Osteoblast (primary cell): ENCODE data around the gene DPH5. TPM values are rescaled to one million over a fixed set of nuclear protein-coding genes. Genes with fewer than 3 reads are reported as not detected.
"Not testable (repeated sequence)": the region's sequence is repeated elsewhere in the genome, so short reads cannot be mapped to it uniquely, and the experiment has no call there.

Experiments
- DNase-seq: peaks from one replicate; pipeline ENCODE4 v3.0.0; 2011; ENCODE audit warnings: low spot score, mixed read lengths; ENCODE audit not compliant: insufficient read length; ENCODE audit errors: missing footprints
- H2AFZ ChIP-seq: 2 replicates; pipeline ENCODE4 v1.6.0; 2011; ENCODE audit warnings: mild to moderate bottlenecking, low read length
- H3K27ac ChIP-seq: 2 replicates; pipeline ENCODE4 v1.5.1; 2011; ENCODE audit warnings: mild to moderate bottlenecking, low read depth, low read length, moderate library complexity
- H3K27me3 ChIP-seq: 2 replicates; pipeline ENCODE4 v1.6.0; 2012; ENCODE audit warnings: mild to moderate bottlenecking, control low read depth, inconsistent platforms, low read length, moderate library complexity; ENCODE audit not compliant: insufficient read depth
- H3K36me3 ChIP-seq: 2 replicates; pipeline ENCODE4 v1.5.1; 2011; ENCODE audit warnings: mild to moderate bottlenecking, low read length, control low read depth, moderate library complexity; ENCODE audit not compliant: insufficient read depth
- H3K4me1 ChIP-seq: 2 replicates; pipeline ENCODE4 v1.5.1; 2011; ENCODE audit warnings: mild to moderate bottlenecking, low read length, control low read depth, moderate library complexity; ENCODE audit not compliant: insufficient read depth
- H3K4me2 ChIP-seq: 2 replicates; pipeline ENCODE4 v1.6.0; 2011; ENCODE audit warnings: mild to moderate bottlenecking, low read length; ENCODE audit not compliant: insufficient read depth
- H3K4me3 ChIP-seq: fragments of 200-600 bp; sonication (generic); 3 replicates; pipeline ENCODE4 v1.5.1; 2012; ENCODE audit warnings: mild to moderate bottlenecking, low read length, inconsistent platforms; ENCODE audit not compliant: insufficient read depth
- H3K79me2 ChIP-seq: 2 replicates; pipeline ENCODE4 v1.6.0; 2012; ENCODE audit warnings: mild to moderate bottlenecking, low read length, control low read depth, inconsistent platforms; ENCODE audit not compliant: insufficient read depth
- H3K9me3 ChIP-seq: 2 replicates; pipeline ENCODE4 v1.5.1; 2011; ENCODE audit warnings: low read depth, low read length, control low read depth
- H4K20me1 ChIP-seq: 2 replicates; pipeline ENCODE4 v1.6.0; 2012; ENCODE audit warnings: mild to moderate bottlenecking, low read length, control low read depth; ENCODE audit not compliant: insufficient read depth
- total RNA-seq: library from RNA; depleted of rRNA; stranded (reverse); fragments of >200 nt; gene quantifications from 2 replicates; pipeline ENCODE4 v1.2.3, GENCODE V29; 2012
- TF ChIP-seq, protein P1 (sequence below): IDR thresholded peaks from 2 replicates; pipeline ENCODE4 v1.5.1; 2011; ENCODE audit warnings: mild to moderate bottlenecking, low read depth, low read length, moderate library complexity; ENCODE audit errors: extremely low read depth

The DPH5 gene
- total RNA-seq, 1 donor = 33.3 TPM

DNA sequence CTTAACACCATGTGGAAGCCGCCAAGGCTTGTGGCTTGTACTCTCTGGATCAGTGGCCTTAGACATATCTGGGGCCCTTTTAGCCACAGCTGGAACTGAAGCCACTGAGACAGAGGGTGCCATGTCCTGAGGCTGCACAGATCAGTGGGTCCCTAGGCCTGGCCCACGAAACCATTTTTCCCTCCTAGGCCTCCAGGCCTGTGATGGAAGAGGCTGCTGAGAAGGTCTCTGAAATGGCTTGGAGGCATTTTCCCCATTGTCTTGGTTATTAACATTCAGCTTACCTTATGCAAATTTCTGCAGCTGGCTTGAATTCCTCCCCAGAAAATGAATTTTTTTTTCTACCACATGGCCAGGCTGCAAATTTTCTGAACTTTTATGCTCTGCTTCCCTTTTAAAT, 15.1 kb upstream of the DPH5 start:
- TF ChIP-seq, protein P1, sequence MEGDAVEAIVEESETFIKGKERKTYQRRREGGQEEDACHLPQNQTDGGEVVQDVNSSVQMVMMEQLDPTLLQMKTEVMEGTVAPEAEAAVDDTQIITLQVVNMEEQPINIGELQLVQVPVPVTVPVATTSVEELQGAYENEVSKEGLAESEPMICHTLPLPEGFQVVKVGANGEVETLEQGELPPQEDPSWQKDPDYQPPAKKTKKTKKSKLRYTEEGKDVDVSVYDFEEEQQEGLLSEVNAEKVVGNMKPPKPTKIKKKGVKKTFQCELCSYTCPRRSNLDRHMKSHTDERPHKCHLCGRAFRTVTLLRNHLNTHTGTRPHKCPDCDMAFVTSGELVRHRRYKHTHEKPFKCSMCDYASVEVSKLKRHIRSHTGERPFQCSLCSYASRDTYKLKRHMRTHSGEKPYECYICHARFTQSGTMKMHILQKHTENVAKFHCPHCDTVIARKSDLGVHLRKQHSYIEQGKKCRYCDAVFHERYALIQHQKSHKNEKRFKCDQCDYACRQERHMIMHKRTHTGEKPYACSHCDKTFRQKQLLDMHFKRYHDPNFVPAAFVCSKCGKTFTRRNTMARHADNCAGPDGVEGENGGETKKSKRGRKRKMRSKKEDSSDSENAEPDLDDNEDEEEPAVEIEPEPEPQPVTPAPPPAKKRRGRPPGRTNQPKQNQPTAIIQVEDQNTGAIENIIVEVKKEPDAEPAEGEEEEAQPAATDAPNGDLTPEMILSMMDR = no peak
- H3K4me1 ChIP-seq = peaks cover 11% of the 10 kb centered on the region
- H3K4me3 ChIP-seq = no peak overlapping the region
- no peak overlapping the region for H3K4me2 ChIP-seq
- no peaks in the 10 kb centered on the region for H4K20me1 ChIP-seq
- no peak overlapping the region for H3K27ac ChIP-seq
- no peak overlapping the region for H2AFZ ChIP-seq
- no peaks in the 10 kb centered on the region for H3K27me3 ChIP-seq
- H3K36me3 ChIP-seq = no peaks in the 10 kb centered on the region
- H3K79me2 ChIP-seq = peaks cover 11% of the 10 kb centered on the region
- no peak for DNase-seq
- H3K9me3 ChIP-seq = no peaks in the 10 kb centered on the region

DNA sequence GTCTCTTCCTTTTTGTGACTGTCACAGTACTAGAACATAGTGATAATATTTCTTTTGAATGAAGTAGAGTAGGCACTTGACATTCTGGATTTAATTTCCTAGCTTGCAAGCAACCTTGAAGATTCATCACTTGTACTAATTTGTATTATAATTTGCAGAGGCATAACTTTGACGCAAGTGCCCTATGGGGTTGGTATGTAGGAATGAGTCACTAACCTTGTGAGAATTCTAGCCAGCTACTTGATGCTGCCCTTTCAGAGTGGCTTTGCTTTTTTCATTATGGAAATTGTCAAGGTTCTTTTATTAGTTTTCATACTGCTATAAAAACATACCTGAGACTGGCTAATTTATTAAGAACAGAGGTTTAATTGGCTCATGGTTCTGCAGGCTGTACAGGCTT, 13.7 kb upstream of the DPH5 start:
- Histone ChIP-seq H3K36me3 (no peaks in the 10 kb centered on the region), H3K27ac (no peak overlapping the region), H3K79me2 (peaks cover 15% of the 10 kb centered on the region), H3K27me3 (no peaks in the 10 kb centered on the region), H3K4me2 (no peak overlapping the region), H3K4me1 (peaks cover 3% of the 10 kb centered on the region), H4K20me1 (no peaks in the 10 kb centered on the region), H3K4me3 (no peak overlapping the region), H2AFZ (no peak overlapping the region), H3K9me3 (no peaks in the 10 kb centered on the region)
- TF ChIP-seq, protein P1 = no peak
- peak; percentile 62 for DNase-seq

DNA sequence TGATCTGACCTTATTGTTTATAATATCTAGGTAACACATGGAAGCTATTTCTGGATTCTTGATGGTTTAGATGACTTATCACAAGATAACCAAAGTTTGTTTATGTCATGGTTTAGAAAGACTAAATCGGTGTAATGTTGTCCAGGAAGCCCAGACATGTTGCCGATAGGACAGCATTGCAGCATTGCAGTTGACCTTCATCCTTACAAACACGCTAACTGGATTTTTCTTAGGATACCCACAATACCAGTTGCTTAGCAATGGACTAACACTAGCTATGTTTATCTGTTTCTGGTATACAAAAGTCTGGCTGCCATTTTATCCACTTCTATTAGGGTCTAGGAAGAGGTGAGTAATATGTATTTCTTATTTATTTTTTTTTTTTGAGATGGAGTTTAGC, 11.7 kb upstream of the DPH5 start:
- TF ChIP-seq, protein P1 = no peak
- peak; percentile 13 for DNase-seq
- H3K9me3 ChIP-seq = no peaks in the 10 kb centered on the region

DNA sequence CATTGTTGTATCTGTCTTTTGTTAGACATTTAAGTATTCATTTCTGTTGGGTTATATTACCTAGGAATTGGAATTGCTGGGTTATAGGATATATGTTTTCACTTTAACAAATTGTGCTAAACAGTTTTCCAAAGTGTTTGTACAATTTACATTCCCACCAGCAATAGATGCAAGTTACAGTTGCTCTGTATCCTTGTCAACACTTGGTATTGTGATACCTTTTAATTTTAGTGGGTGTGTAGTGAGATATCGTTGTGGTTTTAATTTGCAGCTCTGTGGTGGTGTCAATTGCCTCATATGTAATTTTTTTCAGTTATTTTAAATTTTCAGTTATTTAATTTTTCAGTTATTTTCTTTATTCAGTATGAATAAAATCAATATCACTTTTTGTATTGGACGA, 7.4 kb upstream of the DPH5 start:
- no peak overlapping the region for H3K4me2 ChIP-seq
- no peak for DNase-seq
- H3K27ac ChIP-seq = no peak overlapping the region
- peaks cover 3% of the 10 kb centered on the region for H3K4me1 ChIP-seq
- H3K4me3 ChIP-seq = no peak overlapping the region
- H2AFZ ChIP-seq = no peak overlapping the region
- H4K20me1 ChIP-seq = no peaks in the 10 kb centered on the region
- H3K36me3 ChIP-seq = no peaks in the 10 kb centered on the region
- H3K79me2 ChIP-seq = peaks cover 26% of the 10 kb centered on the region
- TF ChIP-seq, protein P1 = no peak
- no peaks in the 10 kb centered on the region for H3K9me3 ChIP-seq
- no peaks in the 10 kb centered on the region for H3K27me3 ChIP-seq

More for the DNA sequence above, 11.7 kb upstream of the DPH5 start:
- Histone ChIP-seq H3K27me3 (no peaks in the 10 kb centered on the region), H3K4me1 (no peaks in the 10 kb centered on the region), H3K36me3 (no peaks in the 10 kb centered on the region), H3K79me2 (peaks cover 22% of the 10 kb centered on the region), H3K27ac (no peak overlapping the region), H3K4me2 (no peak overlapping the region), H3K4me3 (no peak overlapping the region), H4K20me1 (no peaks in the 10 kb centered on the region), H2AFZ (no peak overlapping the region)

DNA sequence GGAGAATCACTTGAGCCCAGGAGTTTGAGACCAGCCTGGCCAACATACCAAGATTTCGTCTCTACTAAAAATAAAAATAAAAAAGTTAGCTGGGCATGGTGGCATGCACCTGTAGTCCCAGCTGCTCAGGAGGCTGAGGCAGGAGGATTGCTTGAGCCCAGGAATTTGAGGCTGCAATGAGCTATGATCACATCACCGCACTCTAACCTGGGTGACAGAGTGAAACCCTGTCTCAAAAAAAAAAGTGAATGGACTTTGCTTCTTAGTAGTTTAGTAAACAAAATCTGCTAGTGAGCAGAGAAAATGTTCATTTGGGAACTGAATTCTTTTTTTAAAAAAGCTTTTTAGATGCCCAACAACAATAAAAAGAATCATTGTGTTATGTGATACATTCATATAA, 6.5 kb upstream of the DPH5 start:
- peaks cover 30% of the 10 kb centered on the region for H3K79me2 ChIP-seq
- not testable (repeated sequence) for H3K4me2 ChIP-seq

More for the DNA sequence above, 6.5 kb upstream of the DPH5 start:
- not testable (repeated sequence) for DNase-seq, H4K20me1 ChIP-seq, H2AFZ ChIP-seq, H3K27me3 ChIP-seq, H3K4me3 ChIP-seq, H3K9me3 ChIP-seq, H3K27ac ChIP-seq, H3K36me3 ChIP-seq, H3K4me1 ChIP-seq
